Measurements from ENCODE around the gene ADCK1.

The ADCK1 gene

GRCh38 chr14:77849711-77850110 lies 49.8 kb downstream of the ADCK1 start:
- H3K4me3 ChIP-seq (ENCODE audit: low read depth, low read length): no peak overlapping the region
- no peak for DNase-seq (ENCODE audit: low read depth)
- no peak for TF ChIP-seq CTCF (IDR thresholded peaks at IDR 0.05; ENCODE audit: insufficient read depth, low read depth, low read length, missing control alignments)

GRCh38 chr14:77853919-77854318 lies 54.0 kb downstream of the ADCK1 start:
- DNase-seq (ENCODE audit: low read depth): no peak
- no peak for TF ChIP-seq CTCF (IDR thresholded peaks at IDR 0.05; ENCODE audit: insufficient read depth, low read depth, low read length, missing control alignments)
- H3K4me3 ChIP-seq (ENCODE audit: low read depth, low read length): no peak overlapping the region

GRCh38 chr14:77856941-77857340 lies 57.0 kb downstream of the ADCK1 start:
- no peak overlapping the region for H3K4me3 ChIP-seq (ENCODE audit: low read depth, low read length)
- DNase-seq (ENCODE audit: low read depth): no peak
- no peak for TF ChIP-seq CTCF (IDR thresholded peaks at IDR 0.05; ENCODE audit: insufficient read depth, low read depth, low read length, missing control alignments)

- DNase-seq (ENCODE audit: low read depth): no peak
- TF ChIP-seq CTCF (IDR thresholded peaks at IDR 0.05; ENCODE audit: insufficient read depth, low read depth, low read length, missing control alignments): no peak
- H3K4me3 ChIP-seq (ENCODE audit: low read depth, low read length): no peak overlapping the region
These were observed 60.1 kb downstream of the ADCK1 start for GRCh38 chr14:77859934-77860570.

- no peak for TF ChIP-seq CTCF (IDR thresholded peaks at IDR 0.05; ENCODE audit: insufficient read depth, low read depth, low read length, missing control alignments)
- DNase-seq (ENCODE audit: low read depth): no peak
- H3K4me3 ChIP-seq (ENCODE audit: low read depth, low read length): no peak overlapping the region
These were observed 61.3 kb downstream of the ADCK1 start for GRCh38 chr14:77861201-77861600.

- peak; percentile 80 for DNase-seq (ENCODE audit: low read depth)
- peak; percentile 99 for TF ChIP-seq CTCF (IDR thresholded peaks at IDR 0.05; ENCODE audit: insufficient read depth, low read depth, low read length, missing control alignments)
- H3K4me3 ChIP-seq (ENCODE audit: low read depth, low read length): no peak overlapping the region
These were observed 62.4 kb downstream of the ADCK1 start for GRCh38 chr14:77862154-77862786.

- H3K4me3 ChIP-seq (ENCODE audit: low read depth, low read length): no peak overlapping the region
- no peak for TF ChIP-seq CTCF (IDR thresholded peaks at IDR 0.05; ENCODE audit: insufficient read depth, low read depth, low read length, missing control alignments)
- no peak for DNase-seq (ENCODE audit: low read depth)
These were observed 64.2 kb downstream of the ADCK1 start for GRCh38 chr14:77864085-77864484.

All from GM12865 (cell line).